ENCODE results near the gene MRNIP. TPM values are rescaled to one million over a fixed set of nuclear protein-coding genes. Genes with fewer than 3 reads are reported as not detected.

The MRNIP gene
- total and polyA plus RNA-seq, 2 of the 8 experiments (the other 6 are each of a cell fraction or from before 2014, with no cell fraction given), result 29.6 TPM

GRCh38 chr5:179862296-179862695 lies 3.7 kb upstream of the MRNIP start:
- H2BK15ac ChIP-seq (ENCODE audit: low read length), result no peak overlapping the region
- no peak overlapping the region for H2AK5ac ChIP-seq (ENCODE audit: low read depth, low read length)
- H3K79me1 ChIP-seq (ENCODE audit: low read depth, low read length), result no peaks in the 10 kb centered on the region
- no peak overlapping the region for H2AFZ ChIP-seq (ENCODE audit: low read length)
- no peak for FAIRE-seq
- H2BK120ac ChIP-seq (replicated peaks; ENCODE audit: low read depth, low read length), result no peak overlapping the region
- WGBS, 2 experiments (ENCODE audit: extremely low coverage in 1 of 2, insufficient coverage in 1 of 2, insufficient read length in 1 of 2, insufficient replicate concordance in 2 of 2, low coverage in 1 of 2, low lambda C conversion rate in 2 of 2, missing lambda C conversion rate in 1 of 2), result 93% methylated on average over 2 of the region's 2 CpGs; no CpG with 5 or more reads in 1 of the 2 experiments
- H3K23ac ChIP-seq (ENCODE audit: insufficient read length), result no peak overlapping the region
- no peaks in the 10 kb centered on the region for H3K4me1 ChIP-seq (replicated peaks in 1 of 4; ENCODE audit: control insufficient read depth in 3 of 4, insufficient read depth in 4 of 4, low read length in 3 of 4)
- CTCF ChIA-PET (ENCODE audit: partially characterized antibody), result interaction anchor here (0.5 to 2.2 kb wide), 7 partner anchors 8 to 190 kb away, joined by 3 to 15 read pairs (median 3); no protein-coding TSS in a partner anchor
- no peak overlapping the region for H3K4ac ChIP-seq (replicated peaks; ENCODE audit: insufficient read length, low read depth, low read length)
- no peak overlapping the region for H2BK12ac ChIP-seq (ENCODE audit: low read depth, low read length)
- no peak overlapping the region for H4K91ac ChIP-seq (replicated peaks; ENCODE audit: insufficient read length, low read length)
- no peak for DNase-seq (ENCODE audit: low read depth in 1 of 2, low spot score in 2 of 2)
- H3K4me2 ChIP-seq (ENCODE audit: insufficient read depth in 1 of 2, low read depth in 2 of 2, low read length in 2 of 2), result no peak overlapping the region
- H3K4me3 ChIP-seq (ENCODE audit: extremely low read depth in 1 of 4, insufficient read depth in 2 of 4, low read depth in 3 of 4, low read length in 4 of 4), result no peak overlapping the region
- H3K56ac ChIP-seq (replicated peaks; ENCODE audit: insufficient read length, low read depth, low read length), result no peak overlapping the region
- no peak overlapping the region for H4K5ac ChIP-seq (ENCODE audit: insufficient read length, low read depth, low read length)
- no peak overlapping the region for H3K9ac ChIP-seq (replicated peaks in 1 of 4; ENCODE audit: extremely low read depth in 1 of 4, low read depth in 3 of 4, low read length in 3 of 4)
- peaks cover 0 to 28% (median 13%) of the 10 kb centered on the region in 4 experiments; a peak in 6 of 8 replicates for H3K36me3 ChIP-seq (ENCODE audit: control insufficient read depth in 2 of 4, insufficient read depth in 4 of 4, low read length in 3 of 4)
- H3K23me2 ChIP-seq (ENCODE audit: low read depth, low read length), result peaks cover 13% of the 10 kb centered on the region
- H3K18ac ChIP-seq (ENCODE audit: extremely low read depth, low read length), result no peak overlapping the region
- H3K9me3 ChIP-seq (ENCODE audit: insufficient read depth in 2 of 2, low read depth in 1 of 2, low read length in 1 of 2), result peaks cover 4 to 8% of the 10 kb centered on the region in 2 experiments; a peak in 1 of 4 replicates
- H3K27ac ChIP-seq (ENCODE audit: low read depth, low read length), result no peak overlapping the region
- peaks cover 0 to 2% (median 0%) of the 10 kb centered on the region in 4 experiments; a peak in 1 of 7 replicates for H3K27me3 ChIP-seq (replicated peaks in 1 of 4; ENCODE audit: control insufficient read depth in 3 of 4, extremely low read depth in 1 of 4, insufficient read depth in 3 of 4, low read length in 3 of 4)
- no peak overlapping the region for H3K14ac ChIP-seq (ENCODE audit: insufficient read length)
- no peak overlapping the region for H4K8ac ChIP-seq (ENCODE audit: extremely low read depth, insufficient read depth, low read length)
- H3K79me2 ChIP-seq (ENCODE audit: control insufficient read depth in 1 of 2, insufficient read depth in 2 of 2, low read length in 2 of 2), result no peaks in the 10 kb centered on the region
- POLR2A ChIA-PET (ENCODE audit: partially characterized antibody), result interaction anchor here (2.1 kb wide), 1 partner anchor 9 kb away, joined by 8 read pairs; no protein-coding TSS in a partner anchor
- H4K20me1 ChIP-seq (replicated peaks in 1 of 2; ENCODE audit: control insufficient read depth in 1 of 2, insufficient read depth in 2 of 2, low read length in 2 of 2), result peaks cover 0 to 2% of the 10 kb centered on the region in 2 experiments
- no peak overlapping the region for H2BK5ac ChIP-seq (ENCODE audit: low read depth, low read length)
- no peak overlapping the region for H2BK20ac ChIP-seq (ENCODE audit: low read length)
- TF ChIP-seq RXRA (IDR thresholded peaks at IDR 0.05; ENCODE audit: insufficient read depth, low read depth, low read length) (no peak), BCL11A (IDR thresholded peaks at IDR 0.05; ENCODE audit: low read depth in 2 of 2, low read length in 2 of 2) (no peak), GTF2F1 (IDR thresholded peaks at IDR 0.05; ENCODE audit: borderline replicate concordance, low read depth, low read length) (no peak), TEAD4 (IDR thresholded peaks at IDR 0.05; ENCODE audit: low read depth, low read length) (no peak), JUN (IDR thresholded peaks at IDR 0.05; ENCODE audit: low read depth, low read length) (no peak), E2F6 (IDR thresholded peaks at IDR 0.05) (no peak), TAF7 (optimal IDR thresholded peaks at IDR 0.05; ENCODE audit: borderline replicate concordance, low read depth, low read length) (no peak)

All from H1 (cell line).